ENCODE results near the gene RSF1.
A peak's percentile ranks its signal among the peaks of the same experiment; 100 is the strongest.
"Not testable (repeated sequence)": the region's sequence is repeated elsewhere in the genome, so short reads cannot be mapped to it uniquely, and the experiment has no call there.

The RSF1 gene

GRCh38 chr11:77842441-77843121, 22.1 kb upstream of the RSF1 start:
- no peak for TF ChIP-seq CTCF (conservative IDR thresholded peaks at IDR 0.05; ENCODE audit: low read length)
- DNase-seq (ENCODE audit: low read depth): peak; percentile 6
- no peak overlapping the region for H3K4me3 ChIP-seq (ENCODE audit: low read length)

GRCh38 chr11:77833302-77833701, 12.8 kb upstream of the RSF1 start:
- no peak for DNase-seq (ENCODE audit: low read depth)
- no peak for TF ChIP-seq CTCF (conservative IDR thresholded peaks at IDR 0.05; ENCODE audit: low read length)
- H3K4me3 ChIP-seq (ENCODE audit: low read length): no peak overlapping the region

GRCh38 chr11:77828926-77829325, 8.4 kb upstream of the RSF1 start:
- H3K4me3 ChIP-seq (ENCODE audit: low read length): no peak overlapping the region
- DNase-seq (ENCODE audit: low read depth): no peak
- TF ChIP-seq CTCF (conservative IDR thresholded peaks at IDR 0.05; ENCODE audit: low read length): no peak

GRCh38 chr11:77823775-77824174, 3.3 kb upstream of the RSF1 start:
- TF ChIP-seq CTCF (conservative IDR thresholded peaks at IDR 0.05; ENCODE audit: low read length): no peak
- DNase-seq (ENCODE audit: low read depth): peak; percentile 54
- no peak overlapping the region for H3K4me3 ChIP-seq (ENCODE audit: low read length)

- not testable (repeated sequence) for DNase-seq (ENCODE audit: low read depth)
- peak overlapping the region; percentile 95 for H3K4me3 ChIP-seq (ENCODE audit: low read length)
These were observed 1.6 kb upstream of the RSF1 start for GRCh38 chr11:77822126-77822525.

- DNase-seq (ENCODE audit: low read depth): peak; percentile 38
- no peak for TF ChIP-seq CTCF (conservative IDR thresholded peaks at IDR 0.05; ENCODE audit: low read length)
- peak overlapping the region; percentile 95 for H3K4me3 ChIP-seq (ENCODE audit: low read length)
These were observed 878 bp upstream of the RSF1 start for GRCh38 chr11:77821349-77821851.

GRCh38 chr11:77819921-77820564, 479 bp downstream of the RSF1 start:
- H3K4me3 ChIP-seq (ENCODE audit: low read length): peak overlapping the region; percentile 92
- DNase-seq (ENCODE audit: low read depth): no peak
- no peak for TF ChIP-seq CTCF (conservative IDR thresholded peaks at IDR 0.05; ENCODE audit: low read length)
